ENCODE results near the gene ASAP2.

The ASAP2 gene

DNA sequence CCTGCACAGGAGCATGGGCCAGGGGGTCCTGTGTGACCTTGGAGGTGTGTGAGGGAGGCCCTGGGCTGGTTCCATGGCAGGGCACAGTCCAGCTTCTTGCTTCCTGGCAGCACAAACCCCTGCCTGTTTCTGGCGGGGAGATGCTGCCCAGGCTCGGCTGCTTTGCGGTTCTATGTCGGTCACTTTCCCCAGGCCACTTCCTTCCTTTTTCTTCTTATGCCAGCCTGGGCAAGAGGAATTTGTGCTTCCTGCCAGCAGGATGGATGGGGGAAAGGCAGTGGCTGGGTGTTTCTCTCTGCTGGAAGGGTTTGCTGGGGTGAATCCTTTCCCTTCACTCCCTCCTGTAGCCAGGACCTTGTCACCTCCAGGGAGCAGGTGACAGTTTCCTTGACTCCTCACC lies 24.3 kb downstream of the ASAP2 start:
- no peak for DNase-seq (ENCODE audit: low read depth in 2 of 2)

GRCh38 chr2:9231291-9232165 lies 24.9 kb downstream of the ASAP2 start:
- DNase-seq (ENCODE audit: low read depth in 2 of 2) = no peak

DNA sequence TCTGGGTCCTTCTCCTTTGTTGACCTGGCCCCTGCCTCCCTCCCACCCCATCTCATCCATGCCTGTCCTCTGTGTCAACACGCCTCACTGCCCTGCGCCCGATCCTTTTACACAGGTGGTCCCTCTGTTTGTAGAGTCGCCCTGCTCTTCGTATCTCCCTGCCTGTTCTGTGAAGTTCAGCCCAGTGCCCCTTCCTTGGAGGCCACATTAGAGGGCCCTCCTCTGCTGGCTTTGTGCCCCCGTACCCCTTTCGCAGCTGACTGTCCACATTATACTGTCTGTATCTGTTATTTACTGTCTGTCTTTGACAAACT lies 25.5 kb downstream of the ASAP2 start:
- DNase-seq (ENCODE audit: low read depth in 2 of 2) = no peak

GRCh38 chr2:9232886-9233285 lies 26.3 kb downstream of the ASAP2 start:
- no peak for DNase-seq (ENCODE audit: low read depth in 2 of 2)

GRCh38 chr2:9234680-9235146 lies 28.1 kb downstream of the ASAP2 start:
- peak in 1 of 2 experiments; percentile 55 for DNase-seq (ENCODE audit: low read depth in 2 of 2)

DNA sequence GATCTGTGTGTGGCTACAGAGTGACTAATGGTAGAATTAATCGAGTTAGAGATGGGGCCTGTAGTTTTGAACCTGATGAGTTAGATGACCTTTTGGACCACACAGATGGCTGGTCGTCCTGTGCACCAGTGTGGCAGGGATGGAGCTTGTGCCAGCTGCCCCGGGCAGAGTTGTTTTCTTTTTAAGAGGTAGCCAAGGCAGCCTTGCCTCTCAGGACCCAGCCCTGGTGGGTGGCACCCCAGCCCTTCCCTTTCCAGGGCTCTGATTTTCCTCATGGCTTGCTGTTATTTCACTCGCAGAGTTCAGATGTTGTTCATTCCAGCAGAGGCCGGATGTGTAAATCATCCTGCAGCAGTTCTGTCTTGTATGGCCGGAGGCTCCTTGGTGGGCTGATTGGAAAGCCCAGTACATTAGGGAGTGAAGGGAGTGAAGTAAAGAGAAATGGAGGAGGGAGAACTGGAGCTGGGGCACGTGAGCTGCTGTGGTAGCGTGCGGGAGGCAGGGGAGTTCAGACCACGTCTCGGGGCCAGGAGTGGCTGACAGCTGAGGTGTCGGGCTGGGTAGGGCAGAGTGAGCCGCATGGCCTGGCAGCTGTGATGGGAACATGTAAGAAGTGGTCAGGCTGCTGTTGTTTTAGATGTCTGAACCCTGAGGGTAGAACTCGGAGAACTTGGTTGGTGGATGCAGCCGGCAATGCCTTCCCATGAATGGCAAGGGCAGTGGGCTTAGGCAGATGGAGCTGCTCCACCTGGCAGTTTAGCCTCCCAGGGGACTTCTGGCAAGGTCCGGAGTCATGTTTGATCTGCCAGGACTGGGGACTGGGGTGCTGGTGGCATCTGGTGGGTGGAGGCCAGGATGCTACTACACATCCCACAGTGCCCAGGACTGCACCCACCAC lies 28.8 kb downstream of the ASAP2 start:
- no peak for DNase-seq (ENCODE audit: low read depth in 2 of 2)

GRCh38 chr2:9236045-9236344 lies 29.4 kb downstream of the ASAP2 start:
- DNase-seq (ENCODE audit: low read depth in 2 of 2) = no peak

GRCh38 chr2:9236867-9237266 lies 30.3 kb downstream of the ASAP2 start:
- DNase-seq (ENCODE audit: low read depth in 2 of 2) = no peak

DNA sequence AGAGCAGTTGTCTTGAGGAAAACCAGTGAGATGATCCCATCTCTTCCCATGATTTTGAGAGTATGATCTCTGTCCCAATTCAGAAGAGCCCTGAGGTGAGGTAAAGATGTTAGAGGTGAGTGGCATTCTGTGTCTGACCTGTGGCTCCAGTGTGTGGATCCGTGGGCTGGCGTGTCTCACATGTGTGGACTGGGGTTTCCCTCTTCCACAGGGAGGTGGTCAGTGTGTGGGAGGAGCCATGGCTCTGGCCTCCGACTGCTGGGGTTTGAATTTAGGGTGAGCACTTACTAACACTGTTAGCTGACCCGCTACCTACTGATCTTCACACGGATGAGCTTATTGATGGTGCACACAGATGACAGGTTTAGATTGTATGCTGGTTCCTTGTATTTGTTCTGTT lies 31.2 kb downstream of the ASAP2 start:
- DNase-seq (ENCODE audit: low read depth in 2 of 2) = no peak

DNA sequence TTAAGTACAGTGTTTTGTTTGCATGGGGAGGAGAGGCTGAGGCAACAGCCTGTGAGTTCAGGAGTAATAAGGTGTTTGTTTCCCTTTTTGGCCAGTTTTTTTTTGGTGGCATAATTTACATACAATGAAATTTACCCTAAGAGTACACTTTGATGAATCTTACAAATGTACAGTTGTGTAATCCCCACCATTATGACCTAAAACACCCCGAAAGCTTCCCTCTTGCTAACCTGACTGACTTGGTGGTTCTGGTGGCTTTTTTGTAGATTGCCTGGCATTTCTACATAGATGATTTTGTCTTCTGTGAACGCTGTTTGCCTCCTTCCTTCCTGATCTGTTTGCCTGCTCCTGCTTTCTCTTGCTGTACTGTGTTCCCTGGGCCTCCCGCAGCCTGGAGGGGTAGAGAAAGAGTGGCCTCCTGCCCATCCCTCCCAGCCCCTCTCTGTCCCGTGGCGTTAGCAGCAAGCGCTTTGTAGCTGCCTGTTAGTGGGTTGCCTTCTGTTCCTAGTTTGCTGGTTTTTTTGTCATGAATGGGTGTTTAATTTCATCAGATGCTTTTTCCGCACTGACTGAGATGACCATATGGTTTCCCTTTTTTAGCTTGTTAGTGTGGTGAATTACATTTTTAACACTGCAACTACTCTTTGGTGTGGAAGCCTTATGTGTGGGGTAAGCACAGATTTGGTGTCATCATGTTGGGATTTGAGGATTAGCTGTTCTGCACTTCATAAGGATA lies 32.1 kb downstream of the ASAP2 start:
- no peak for DNase-seq (ENCODE audit: low read depth in 2 of 2)

GRCh38 chr2:9239616-9240015 lies 33.0 kb downstream of the ASAP2 start:
- no peak for DNase-seq (ENCODE audit: low read depth in 2 of 2)

GRCh38 chr2:9240745-9241144 lies 34.1 kb downstream of the ASAP2 start:
- no peak for DNase-seq (ENCODE audit: low read depth in 2 of 2)

GRCh38 chr2:9241233-9241632 lies 34.6 kb downstream of the ASAP2 start:
- no peak for DNase-seq (ENCODE audit: low read depth in 2 of 2)

DNA sequence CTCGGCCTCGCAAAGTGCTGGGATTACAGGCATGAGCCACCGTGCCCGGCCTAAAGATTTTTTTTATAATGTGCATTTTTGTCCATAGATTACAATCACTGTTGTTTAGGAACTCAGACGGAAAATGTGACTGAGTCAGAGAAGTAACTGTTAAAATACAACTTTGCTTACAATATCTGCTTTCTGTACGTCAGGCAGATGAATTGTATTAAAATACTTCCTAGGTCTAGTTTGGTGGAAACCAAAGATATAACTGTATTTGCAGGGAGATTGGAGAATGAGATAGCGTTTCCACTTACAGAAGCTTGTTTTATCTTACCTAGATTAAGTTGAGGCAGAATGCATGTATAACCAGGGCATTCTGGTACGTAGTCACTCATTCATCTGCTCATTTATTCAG lies 36.7 kb downstream of the ASAP2 start:
- DNase-seq (ENCODE audit: low read depth in 2 of 2) = no peak

DNA sequence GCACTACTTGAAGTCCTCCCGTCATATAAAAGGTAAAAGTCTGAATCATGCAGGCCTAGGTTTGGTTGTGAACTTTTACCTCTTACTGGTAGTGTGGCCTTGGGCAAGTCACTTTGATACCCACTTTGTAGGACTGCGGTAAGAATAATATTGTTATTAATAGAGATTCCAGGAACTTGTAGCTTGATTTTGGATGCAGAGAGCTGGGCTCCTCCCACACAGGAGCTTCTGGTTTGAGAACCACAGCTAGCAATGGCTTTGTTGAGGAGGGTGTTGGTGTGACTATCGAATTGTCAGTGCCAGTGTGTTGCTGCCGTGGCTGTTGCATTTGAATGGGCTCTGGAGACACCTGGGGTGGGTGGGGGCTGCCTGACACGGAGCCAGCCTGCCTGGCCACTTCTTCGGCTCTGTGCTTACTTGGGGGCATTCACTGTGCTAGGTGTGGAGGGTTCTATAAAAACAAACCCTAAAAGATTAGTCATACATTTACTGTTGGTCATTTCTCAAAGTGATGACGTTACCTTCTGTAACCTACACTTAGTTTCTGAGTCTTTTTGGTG lies 38.5 kb downstream of the ASAP2 start:
- no peak for DNase-seq (ENCODE audit: low read depth in 2 of 2)

- no peak for DNase-seq (ENCODE audit: low read depth in 2 of 2)
These were observed 40.6 kb downstream of the ASAP2 start for GRCh38 chr2:9247177-9247576.

DNA sequence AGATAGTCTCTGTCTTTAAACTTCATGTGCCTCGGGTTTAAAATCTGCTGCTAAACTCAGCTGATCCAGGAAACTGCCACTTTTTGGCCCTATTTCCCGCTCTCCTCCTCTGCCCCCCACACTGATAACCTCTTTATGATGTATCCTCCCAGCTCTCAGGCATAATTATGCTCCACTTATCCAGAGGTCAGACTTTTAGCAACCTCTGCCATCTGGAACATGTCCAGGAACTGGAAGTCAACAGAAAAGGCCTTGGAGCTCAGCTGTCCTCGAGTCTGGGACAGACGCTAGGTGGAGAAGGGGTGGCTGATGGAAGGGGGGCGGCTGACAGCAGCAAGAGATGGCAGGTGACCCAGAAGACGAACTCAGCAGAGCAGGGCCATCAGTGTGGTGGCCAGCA lies 41.2 kb downstream of the ASAP2 start:
- DNase-seq (ENCODE audit: low read depth in 2 of 2) = no peak

- DNase-seq (ENCODE audit: low read depth in 2 of 2) = no peak
These were observed 41.8 kb downstream of the ASAP2 start for GRCh38 chr2:9248363-9248762.

DNA sequence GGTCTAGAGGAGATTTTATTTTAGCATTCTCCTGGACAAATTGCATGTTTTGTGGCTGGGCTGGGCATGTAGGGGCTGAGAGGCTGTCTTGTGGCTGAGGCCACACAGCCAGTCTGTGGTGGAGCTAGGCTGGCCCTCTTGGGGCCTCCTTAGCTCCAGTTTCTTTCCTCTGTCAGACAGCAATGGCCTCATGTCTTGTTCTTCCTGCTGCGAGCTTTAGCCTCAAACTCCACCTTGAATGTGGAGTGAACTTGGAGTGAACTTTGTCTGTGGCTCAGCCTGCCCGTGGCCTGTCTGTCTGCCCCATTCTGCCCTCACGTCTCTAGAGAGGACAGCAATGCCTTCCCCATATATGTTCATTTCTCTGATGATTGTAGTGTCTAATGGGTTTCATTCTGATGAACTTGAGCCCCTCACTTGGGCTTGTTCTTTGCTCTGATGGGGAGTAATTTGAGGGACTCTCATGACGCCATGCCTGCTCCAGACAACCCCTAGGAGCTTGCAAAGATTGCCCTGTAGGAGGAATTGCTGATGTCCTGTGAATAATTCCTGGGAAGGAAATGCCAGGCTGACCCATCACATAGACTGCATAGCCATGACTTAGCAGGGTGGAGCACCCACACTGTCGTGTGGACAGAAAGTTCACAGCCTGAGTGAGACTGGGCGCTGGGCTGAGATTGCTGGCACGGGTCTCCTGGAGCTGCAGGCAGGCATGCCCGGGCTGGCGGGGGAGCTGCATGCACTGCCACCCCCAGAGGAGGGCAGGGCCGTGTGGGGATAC lies 42.6 kb downstream of the ASAP2 start:
- DNase-seq (ENCODE audit: low read depth in 2 of 2) = no peak

DNA sequence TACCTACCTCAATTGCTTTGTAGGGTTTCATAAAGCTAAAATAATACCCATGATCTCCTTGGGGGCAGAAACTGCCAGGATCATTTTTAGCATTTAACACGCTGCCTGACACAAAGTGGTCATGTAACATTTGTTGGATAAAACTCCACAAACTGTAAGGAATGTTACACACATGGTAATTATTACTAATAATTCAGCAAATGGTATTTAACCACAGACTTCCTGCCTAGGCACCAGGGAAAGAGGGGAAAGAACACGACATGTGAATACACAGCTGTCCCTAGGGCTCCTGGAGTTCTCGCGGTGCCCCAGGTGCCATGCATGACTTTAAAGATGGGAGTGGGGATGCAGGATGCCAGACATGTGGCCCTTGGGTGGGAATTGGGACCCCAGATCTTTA lies 43.5 kb downstream of the ASAP2 start:
- no peak for DNase-seq (ENCODE audit: low read depth in 2 of 2)

DNA sequence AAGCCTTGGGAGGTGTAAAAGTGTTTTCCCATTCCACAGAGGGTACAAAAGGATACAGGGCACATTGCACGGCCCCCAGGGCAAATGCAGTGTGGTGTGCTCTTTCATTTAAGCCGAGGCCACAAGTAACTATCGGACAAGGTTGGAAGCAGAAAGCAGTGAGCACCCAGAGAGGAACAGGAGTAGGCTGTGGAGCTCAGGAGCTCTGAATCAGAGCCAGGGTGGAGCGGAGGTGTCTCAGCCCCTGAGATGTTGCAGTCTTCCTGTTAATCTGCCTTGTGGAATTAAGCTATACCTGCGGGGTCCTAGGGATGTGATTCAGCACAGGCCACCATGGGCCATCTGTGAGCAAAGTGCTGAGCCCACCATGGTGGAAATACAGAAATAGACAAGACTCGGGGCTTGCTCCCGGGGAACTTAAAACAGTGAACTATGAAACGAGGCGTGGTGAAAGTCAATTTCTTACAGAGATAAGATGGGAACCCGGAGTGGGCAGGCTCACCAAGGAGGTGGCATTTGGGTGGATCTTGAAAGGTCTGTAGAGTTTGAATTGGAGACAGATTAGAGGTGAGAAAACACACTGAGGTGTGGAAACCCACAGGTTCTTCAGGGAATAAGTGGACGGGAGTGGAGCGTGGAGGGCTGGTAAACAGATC lies 44.0 kb downstream of the ASAP2 start:
- no peak for DNase-seq (ENCODE audit: low read depth in 2 of 2)

All from fibroblast of skin of left biceps (primary cell).